SK-N-MC (cell line): ENCODE measurements around the gene PRM1.

ENCODE experiments used
- EZH2 ChIP-seq: fragments of 200-600 bp; sonication (generic); IDR thresholded peaks from one replicate; pipeline ENCODE4 v1.6.1; 2017; ENCODE audit warnings: antibody characterized with exemption
- FOXP2 ChIP-seq: optimal IDR thresholded peaks from 2 replicates; pipeline ENCODE3; 2011; ENCODE audit warnings: mild to moderate bottlenecking, moderate library complexity; ENCODE audit not compliant: insufficient read depth; ENCODE audit errors: extremely low read length, control extremely low read depth
- POLR2AphosphoS5 ChIP-seq: IDR thresholded peaks from 2 replicates; pipeline ENCODE4 v1.6.1; 2012; ENCODE audit warnings: mild to moderate bottlenecking, low read depth, low read length, borderline replicate concordance

DNA sequence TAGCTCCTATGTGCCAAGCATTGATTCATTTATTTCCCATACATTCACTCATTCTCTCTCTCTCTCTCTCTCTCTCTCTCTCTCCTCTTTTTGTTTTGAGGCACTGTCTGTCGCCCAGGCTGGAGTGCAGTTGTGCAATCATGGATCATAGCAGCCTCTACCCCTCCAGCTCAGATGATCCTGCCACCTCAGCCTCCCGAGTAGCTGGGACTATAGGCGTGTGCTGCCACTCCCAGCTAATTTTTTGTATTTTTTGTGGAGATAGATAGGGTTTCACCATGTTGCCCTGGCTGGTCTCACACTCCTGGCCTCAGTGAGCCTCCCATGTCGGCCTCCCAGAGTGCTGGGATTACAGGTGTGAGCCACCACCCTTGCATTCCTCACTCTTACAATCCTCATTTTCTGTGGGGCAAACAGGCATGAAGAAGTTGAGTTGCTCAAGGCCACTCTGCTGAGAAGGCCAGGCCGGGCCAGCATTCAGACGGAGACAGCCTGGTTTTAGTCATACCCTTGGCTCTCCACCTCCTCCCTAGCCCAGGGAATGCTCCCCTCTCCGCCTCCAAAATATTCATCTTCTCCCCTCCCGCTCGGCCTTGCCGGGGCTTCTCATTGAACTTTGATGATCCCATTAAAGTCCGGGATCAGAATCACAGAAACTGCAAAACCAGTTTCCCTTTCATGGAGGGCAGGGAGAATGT is 4.1 kb downstream of the PRM1 start:
- no peak for TF ChIP-seq EZH2
- TF ChIP-seq POLR2AphosphoS5, result no peak
- no peak for TF ChIP-seq FOXP2
